Renal cortex interstitium (tissue), 11 donors: ENCODE measurements around the gene OR2T5. TPM values are rescaled to one million over a fixed set of nuclear protein-coding genes. Genes with fewer than 3 reads are reported as not detected.
"Not testable (repeated sequence)": the region's sequence is repeated elsewhere in the genome, so short reads cannot be mapped to it uniquely, and the experiment has no call there.

Experiments
- DNase-seq, 11 donors: peaks; one replicate each; pipeline ENCODE4 v3.0.0-alpha.2; 2013; ENCODE audit warnings: low read depth in 9 of 11, low spot score in 4 of 11; ENCODE audit errors: extremely low read depth in 1 of 11
- polyA plus RNA-seq, 3 donors: library from polyadenylated mRNA; unstranded; fragments of 120-200 nt; gene quantifications; one replicate each; pipeline ENCODE4 v1.2.1, GENCODE V29; 2013; ENCODE audit not compliant: insufficient read length in 3 of 3

Gene OR2T5
- polyA plus RNA-seq, 3 donors = 0.12 TPM; not detected in 2

GRCh38 chr1:248481686-248482579, 6.5 kb upstream of the OR2T5 start:
- DNase-seq = not testable (repeated sequence)

GRCh38 chr1:248496661-248497060, 8.3 kb downstream of the OR2T5 start:
- DNase-seq = not testable (repeated sequence)

- not testable (repeated sequence) for DNase-seq
Measured at GRCh38 chr1:248500305-248501035, 12.1 kb downstream of the OR2T5 start.

GRCh38 chr1:248507773-248508172, 19.4 kb downstream of the OR2T5 start, which contains the start of gene OR2G6:
OR2G6 (plus strand) TSS chr1:248508073; CDS start chr1:248521647, 13,574 bp downstream.
- not testable (repeated sequence) for DNase-seq

- DNase-seq = not testable (repeated sequence)
Measured at GRCh38 chr1:248510217-248510616, 21.8 kb downstream of the OR2T5 start.

GRCh38 chr1:248521856-248522255, 33.5 kb downstream of the OR2T5 start:
- no peak for DNase-seq

- DNase-seq = not testable (repeated sequence)
Measured at GRCh38 chr1:248537449-248537848, 49.1 kb downstream of the OR2T5 start.

Other genes starting within 250 kb of the OR2T5 start
- not detected for gene OR2T33, start 210.6 kb upstream of the OR2T5 start, polyA plus RNA-seq
- gene OR2T12, start 185.2 kb upstream of the OR2T5 start, polyA plus RNA-seq = under 1 TPM in 2 of 3 donors, not detected in 1; 0.03 to 0.05 TPM
- not detected for gene OR2M7, start 164.0 kb upstream of the OR2T5 start, polyA plus RNA-seq
- gene OR14C36, start 139.8 kb upstream of the OR2T5 start, polyA plus RNA-seq = not detected
- gene OR2T4, start 126.9 kb upstream of the OR2T5 start, polyA plus RNA-seq = not detected
- under 1 TPM in 1 of 3 donors, not detected in 2; 0.06 TPM for gene OR2T6, start 112.8 kb upstream of the OR2T5 start, polyA plus RNA-seq
- gene OR2T1, start 85.5 kb upstream of the OR2T5 start, polyA plus RNA-seq = not detected
- gene OR2T2, start 43.0 kb upstream of the OR2T5 start, polyA plus RNA-seq = under 1 TPM in 1 of 3 donors, not detected in 2; 0.06 TPM
- gene OR2T3, start 15.2 kb upstream of the OR2T5 start, polyA plus RNA-seq = not detected
- under 1 TPM in 1 of 3 donors, not detected in 2; 0.11 TPM for gene OR2G6, start 19.5 kb downstream of the OR2T5 start, polyA plus RNA-seq
- gene OR2T29, start 74.2 kb downstream of the OR2T5 start, polyA plus RNA-seq = not detected
- not detected for gene OR2T34, start 86.2 kb downstream of the OR2T5 start, polyA plus RNA-seq
- gene OR2T10, start 109.1 kb downstream of the OR2T5 start, polyA plus RNA-seq = under 1 TPM in 1 of 3 donors, not detected in 2; 0.33 TPM
- gene OR2T11, start 146.5 kb downstream of the OR2T5 start, polyA plus RNA-seq = not detected
- gene OR2T35, start 156.7 kb downstream of the OR2T5 start, polyA plus RNA-seq = not detected
- not detected for gene OR2T27, start 166.9 kb downstream of the OR2T5 start, polyA plus RNA-seq
- gene OR14I1, start 214.2 kb downstream of the OR2T5 start, polyA plus RNA-seq = not detected